Kidney epithelial cell (primary cell): ENCODE results near the gene VWC2. TPM values are rescaled to one million over a fixed set of nuclear protein-coding genes. Genes with fewer than 3 reads are reported as not detected.

ENCODE experiments used
- DNase-seq: peaks from one replicate; pipeline ENCODE4 v3.0.0-alpha.2; 2010; ENCODE audit warnings: low read depth
- H3K27me3 ChIP-seq: 2 replicates; pipeline ENCODE4 v1.6.0; 2011; ENCODE audit warnings: low read length; ENCODE audit not compliant: control insufficient read depth, insufficient read depth
- H3K36me3 ChIP-seq: 2 replicates; pipeline ENCODE4 v1.5.1; 2011; ENCODE audit warnings: low read length; ENCODE audit not compliant: control insufficient read depth, insufficient read depth
- H3K4me3 ChIP-seq: 2 replicates; pipeline ENCODE4 v1.5.1; 2011; ENCODE audit warnings: low read depth, mild to moderate bottlenecking, control low read depth, low read length
- CTCF ChIP-seq: IDR thresholded peaks from 2 replicates; pipeline ENCODE4 v1.5.1; 2011; ENCODE audit warnings: mild to moderate bottlenecking, moderate library complexity, low read length, control low read depth, inconsistent platforms; ENCODE audit not compliant: insufficient read depth, poor library complexity, severe bottlenecking
- total RNA-seq: library from RNA; depleted of rRNA; stranded (reverse); fragments of >200 nt; gene quantifications from 2 replicates; pipeline ENCODE4 v1.2.3, GENCODE V29; 2015

VWC2 gene
- total RNA-seq, 1 donor from 2014 or later = under 0.01 TPM

GRCh38 chr7:49878089-49878488 lies 104.7 kb downstream of the VWC2 start:
- Histone ChIP-seq H3K4me3 (no peak overlapping the region), H3K27me3 (no peaks in the 10 kb centered on the region), H3K36me3 (no peaks in the 10 kb centered on the region)
- no peak for DNase-seq
- TF ChIP-seq CTCF = no peak

GRCh38 chr7:49878627-49879026 lies 105.2 kb downstream of the VWC2 start:
- Histone ChIP-seq H3K4me3 (no peak overlapping the region), H3K27me3 (no peaks in the 10 kb centered on the region), H3K36me3 (no peaks in the 10 kb centered on the region)
- no peak for TF ChIP-seq CTCF
- DNase-seq = no peak

DNA sequence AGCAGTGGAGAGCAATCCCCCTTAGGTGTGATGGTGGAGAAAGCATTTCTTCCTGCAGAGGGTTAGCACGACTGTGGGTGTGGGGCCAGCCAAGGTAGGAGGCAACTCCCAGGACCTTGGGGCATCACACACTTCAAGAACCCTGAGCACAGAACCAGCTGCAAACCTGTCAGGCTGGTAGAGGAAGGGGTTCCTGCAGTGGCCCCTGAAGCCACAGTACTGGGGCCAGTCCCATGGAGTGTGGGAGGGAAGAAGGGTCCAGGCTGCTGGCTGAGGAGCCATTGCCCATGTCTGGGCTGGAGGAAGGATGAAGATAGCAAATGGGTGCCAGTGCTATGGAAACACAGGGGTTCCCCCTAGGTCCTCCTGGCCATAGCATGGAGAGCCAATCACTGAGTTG lies 110.5 kb downstream of the VWC2 start:
- Histone ChIP-seq H3K27me3 (no peaks in the 10 kb centered on the region), H3K4me3 (no peak overlapping the region), H3K36me3 (no peaks in the 10 kb centered on the region)
- no peak for DNase-seq
- TF ChIP-seq CTCF = no peak

DNA sequence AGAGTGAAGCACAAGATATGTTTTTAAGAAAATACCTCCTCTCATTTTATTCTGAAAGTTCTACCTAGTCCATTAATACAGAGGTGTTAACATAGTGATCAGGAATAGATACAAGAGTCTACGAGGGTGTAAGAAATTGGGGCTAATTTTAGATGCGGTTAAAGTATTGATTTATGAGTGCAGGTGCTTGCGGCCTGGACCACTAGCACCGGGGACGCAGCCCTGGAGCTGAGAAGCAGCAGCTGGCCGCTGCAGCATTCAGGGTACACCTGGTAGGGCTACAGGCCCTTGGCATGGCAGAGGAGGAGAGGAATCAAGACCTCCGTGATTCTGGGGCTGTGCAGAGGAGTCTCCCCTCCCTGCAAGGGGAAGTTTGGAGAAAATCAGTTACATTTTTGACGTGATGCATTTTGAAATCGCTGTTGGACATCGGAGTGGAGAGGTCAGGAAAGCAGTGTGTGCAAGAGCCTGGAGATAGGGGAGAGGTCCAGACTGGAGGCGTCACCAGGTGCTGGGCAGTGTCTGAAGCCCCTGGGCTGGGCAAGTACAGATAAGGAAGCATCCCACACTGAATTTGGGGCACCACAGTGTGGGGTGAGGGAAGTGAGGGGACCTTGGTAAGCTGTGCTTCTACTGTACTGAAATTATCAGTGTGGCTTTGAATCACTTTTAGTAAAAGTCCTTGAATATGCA lies 112.3 kb downstream of the VWC2 start:
- Histone ChIP-seq H3K36me3 (no peaks in the 10 kb centered on the region), H3K4me3 (no peak overlapping the region), H3K27me3 (no peaks in the 10 kb centered on the region)
- no peak for TF ChIP-seq CTCF
- no peak for DNase-seq

DNA sequence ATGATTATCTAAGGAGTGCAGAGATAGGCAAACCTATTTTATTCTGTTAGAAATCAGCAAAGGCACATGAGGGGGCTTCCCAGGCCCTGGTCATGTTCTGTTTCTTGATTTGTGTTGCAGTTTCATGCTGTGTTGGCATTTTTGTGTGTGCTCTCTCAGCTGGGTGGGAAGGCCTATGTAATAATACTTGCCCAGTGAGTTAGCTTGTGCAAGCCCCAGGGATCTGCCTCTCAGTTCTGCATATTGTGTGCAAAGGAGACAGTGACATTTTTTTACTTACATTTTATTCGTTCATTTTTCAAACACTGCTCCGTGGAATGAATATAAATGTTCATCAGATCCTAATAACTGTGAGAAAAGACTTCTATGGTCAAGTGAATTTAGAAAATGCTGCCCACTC lies 119.0 kb downstream of the VWC2 start:
- no peak for TF ChIP-seq CTCF
- no peaks in the 10 kb centered on the region for H3K27me3 ChIP-seq
- no peak overlapping the region for H3K4me3 ChIP-seq
- H3K36me3 ChIP-seq = no peaks in the 10 kb centered on the region
- no peak for DNase-seq

GRCh38 chr7:49893131-49893530 lies 119.7 kb downstream of the VWC2 start:
- Histone ChIP-seq H3K4me3 (no peak overlapping the region), H3K27me3 (no peaks in the 10 kb centered on the region), H3K36me3 (no peaks in the 10 kb centered on the region)
- TF ChIP-seq CTCF = no peak
- DNase-seq = no peak
